Fibroblast of skin of left biceps (primary cell): ENCODE results near the gene TMEM181.
"Not testable (repeated sequence)": the region's sequence is repeated elsewhere in the genome, so short reads cannot be mapped to it uniquely, and the experiment has no call there.

Experiments
- DNase-seq, 2 experiments: peaks; one replicate each; pipeline ENCODE4 v3.0.0-alpha.2; 2013; ENCODE audit warnings: low read depth in 2 of 2

Gene TMEM181

GRCh38 chr6:158559895-158560835, at the start of gene TMEM181:
TSS of gene TMEM181 (plus strand) at chr6:158560091. CDS start at chr6:158560225, 134 bp downstream.
- peak; percentile 56 to 59 for DNase-seq

- no peak for DNase-seq
These were observed 47.1 kb upstream of the TMEM181 start for GRCh38 chr6:158512809-158513208.

GRCh38 chr6:158514176-158514575, 45.7 kb upstream of the TMEM181 start:
- no peak for DNase-seq

GRCh38 chr6:158514991-158515390, 44.9 kb upstream of the TMEM181 start:
- no peak for DNase-seq

GRCh38 chr6:158516098-158516497, 43.8 kb upstream of the TMEM181 start:
- DNase-seq, result no peak

- no peak for DNase-seq
These were observed 42.9 kb upstream of the TMEM181 start for GRCh38 chr6:158517038-158517437.

- no peak for DNase-seq
These were observed 42.3 kb upstream of the TMEM181 start for GRCh38 chr6:158517581-158517980.

- peak; percentile 28 to 34 for DNase-seq
These were observed 41.4 kb upstream of the TMEM181 start for GRCh38 chr6:158518191-158519127.

GRCh38 chr6:158519300-158519699, 40.6 kb upstream of the TMEM181 start:
- DNase-seq, result no peak

GRCh38 chr6:158519761-158520160, 40.1 kb upstream of the TMEM181 start:
- DNase-seq, result no peak

- DNase-seq, result not testable (repeated sequence)
These were observed 38.9 kb upstream of the TMEM181 start for GRCh38 chr6:158520975-158521374.

GRCh38 chr6:158521759-158522158, 38.1 kb upstream of the TMEM181 start:
- DNase-seq, result no peak

- DNase-seq, result no peak
These were observed 37.3 kb upstream of the TMEM181 start for GRCh38 chr6:158522616-158523015.

GRCh38 chr6:158524311-158524710, 35.6 kb upstream of the TMEM181 start:
- no peak for DNase-seq

GRCh38 chr6:158527858-158528257, 32.0 kb upstream of the TMEM181 start:
- DNase-seq, result not testable (repeated sequence)

- no peak for DNase-seq
These were observed 31.1 kb upstream of the TMEM181 start for GRCh38 chr6:158528826-158529225.

GRCh38 chr6:158529629-158530028, 30.3 kb upstream of the TMEM181 start:
- DNase-seq, result no peak

- no peak for DNase-seq
These were observed 28.3 kb upstream of the TMEM181 start for GRCh38 chr6:158531566-158531965.

- DNase-seq, result no peak
These were observed 27.9 kb upstream of the TMEM181 start for GRCh38 chr6:158531970-158532369.

- peak in 1 of 2 experiments; percentile 14 for DNase-seq
These were observed 23.6 kb upstream of the TMEM181 start for GRCh38 chr6:158536084-158536890.
